Measurements from ENCODE around the gene HHATL.

HHATL gene

DNA sequence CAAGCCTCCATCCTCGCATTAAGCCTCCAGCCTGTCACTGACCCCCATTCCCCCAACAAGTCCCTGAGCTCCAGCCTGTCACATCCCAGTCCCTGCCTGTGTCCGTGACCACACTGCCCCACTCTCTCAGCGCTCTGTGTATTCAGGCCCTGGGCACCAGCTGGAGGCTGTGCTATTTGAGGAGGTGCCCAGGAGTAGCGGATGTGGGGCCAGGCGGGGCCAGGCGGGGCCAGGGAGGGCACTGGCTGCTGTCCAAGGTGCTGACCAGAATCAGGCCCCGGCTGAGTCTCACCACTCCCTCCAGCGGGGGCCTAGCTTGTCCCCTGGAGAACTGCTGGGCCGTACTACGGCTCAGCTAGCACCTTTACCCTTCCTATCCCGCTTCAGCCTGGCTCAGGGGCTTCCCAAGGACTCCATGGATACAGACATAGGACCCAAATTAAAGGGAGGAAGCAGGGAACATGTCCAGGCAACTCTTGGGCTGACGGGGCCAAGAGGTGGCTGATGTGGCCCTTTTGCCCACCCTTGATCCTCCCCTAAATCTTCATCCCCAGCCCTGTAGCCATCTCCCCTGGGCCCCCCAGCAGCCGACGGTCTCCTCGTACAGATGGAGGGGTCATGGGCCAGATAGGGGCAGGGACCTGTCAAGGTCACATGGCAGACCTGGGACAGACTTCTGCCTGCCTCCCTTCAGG, 1.1 kb downstream of the HHATL start:
- no peak overlapping the region for H3K27ac ChIP-seq
- no peak for TF ChIP-seq ZFX (IDR thresholded peaks at IDR 0.05)

DNA sequence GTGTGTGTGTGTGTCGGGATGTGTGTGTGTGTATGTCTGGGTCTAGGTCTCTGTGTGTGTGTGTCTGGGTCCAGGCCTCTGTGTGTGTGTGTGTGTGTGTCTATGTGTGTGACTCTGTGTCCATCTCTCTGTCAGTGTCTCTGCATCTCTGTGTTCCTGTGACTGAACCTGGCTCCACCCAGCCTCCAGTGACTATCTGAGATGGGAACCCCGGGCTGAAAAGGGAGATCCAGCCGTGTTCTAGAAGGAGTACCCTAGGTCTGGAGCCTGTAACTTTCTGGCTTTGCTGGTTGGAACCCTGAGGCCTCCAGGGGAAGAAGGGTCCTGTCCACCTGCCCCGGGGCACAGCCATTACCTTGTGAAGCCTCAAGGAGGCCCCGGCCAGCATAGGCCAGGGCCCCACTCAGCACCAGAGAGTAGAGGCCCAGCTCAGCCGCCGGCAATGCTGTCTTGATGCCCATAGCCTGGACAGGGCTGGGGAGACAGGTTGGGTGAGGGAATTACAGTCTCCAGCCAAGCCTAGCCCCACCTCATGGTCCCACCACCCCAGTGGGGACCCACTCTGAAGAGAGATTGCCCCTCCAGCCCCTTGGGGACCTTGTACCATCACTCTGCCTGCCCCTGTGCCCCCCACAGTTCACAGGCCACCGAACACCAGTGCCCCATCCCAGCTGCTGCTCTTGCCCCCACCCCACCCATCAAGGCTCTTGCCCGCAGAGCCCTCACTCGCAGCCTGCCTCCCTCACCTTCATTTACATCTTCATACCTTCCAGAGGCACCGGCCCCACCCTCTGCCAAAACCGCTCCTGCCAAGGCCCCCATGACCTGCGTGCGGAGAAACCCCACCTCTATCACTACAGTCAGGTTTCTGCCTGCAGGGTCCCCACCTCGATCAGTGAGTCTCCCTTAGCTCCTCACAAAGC, 2.0 kb downstream of the HHATL start:
- TF ChIP-seq, protein P1, sequence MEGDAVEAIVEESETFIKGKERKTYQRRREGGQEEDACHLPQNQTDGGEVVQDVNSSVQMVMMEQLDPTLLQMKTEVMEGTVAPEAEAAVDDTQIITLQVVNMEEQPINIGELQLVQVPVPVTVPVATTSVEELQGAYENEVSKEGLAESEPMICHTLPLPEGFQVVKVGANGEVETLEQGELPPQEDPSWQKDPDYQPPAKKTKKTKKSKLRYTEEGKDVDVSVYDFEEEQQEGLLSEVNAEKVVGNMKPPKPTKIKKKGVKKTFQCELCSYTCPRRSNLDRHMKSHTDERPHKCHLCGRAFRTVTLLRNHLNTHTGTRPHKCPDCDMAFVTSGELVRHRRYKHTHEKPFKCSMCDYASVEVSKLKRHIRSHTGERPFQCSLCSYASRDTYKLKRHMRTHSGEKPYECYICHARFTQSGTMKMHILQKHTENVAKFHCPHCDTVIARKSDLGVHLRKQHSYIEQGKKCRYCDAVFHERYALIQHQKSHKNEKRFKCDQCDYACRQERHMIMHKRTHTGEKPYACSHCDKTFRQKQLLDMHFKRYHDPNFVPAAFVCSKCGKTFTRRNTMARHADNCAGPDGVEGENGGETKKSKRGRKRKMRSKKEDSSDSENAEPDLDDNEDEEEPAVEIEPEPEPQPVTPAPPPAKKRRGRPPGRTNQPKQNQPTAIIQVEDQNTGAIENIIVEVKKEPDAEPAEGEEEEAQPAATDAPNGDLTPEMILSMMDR (conservative IDR thresholded peaks at IDR 0.05): no peak
- no peak overlapping the region for H3K27ac ChIP-seq

DNA sequence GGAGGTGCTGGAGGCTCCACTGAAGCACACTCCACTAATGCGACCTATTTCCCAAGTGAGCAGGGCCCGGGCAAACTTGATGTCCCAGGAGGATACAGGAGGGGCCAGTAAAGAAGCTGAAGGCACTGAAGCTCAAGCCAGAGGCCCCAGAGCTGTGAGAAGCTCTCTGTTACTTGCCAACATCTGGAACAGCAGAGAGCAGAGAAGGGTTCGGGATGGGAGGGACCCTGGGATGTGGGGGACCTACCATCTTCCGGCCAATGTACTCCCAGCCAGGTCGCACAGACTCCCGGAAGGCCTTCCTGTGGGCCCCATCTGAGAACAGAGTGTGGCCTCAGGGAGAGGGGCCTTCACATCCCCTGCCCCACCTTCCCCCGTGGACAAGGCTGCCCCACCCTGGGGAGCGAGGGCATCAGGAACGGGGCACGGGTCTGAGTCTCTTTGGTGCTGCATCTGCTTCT, 3.1 kb downstream of the HHATL start:
- no peak for TF ChIP-seq ZFX (IDR thresholded peaks at IDR 0.05)
- TF ChIP-seq, protein P1 (conservative IDR thresholded peaks at IDR 0.05): no peak
- H3K27ac ChIP-seq: no peak overlapping the region

DNA sequence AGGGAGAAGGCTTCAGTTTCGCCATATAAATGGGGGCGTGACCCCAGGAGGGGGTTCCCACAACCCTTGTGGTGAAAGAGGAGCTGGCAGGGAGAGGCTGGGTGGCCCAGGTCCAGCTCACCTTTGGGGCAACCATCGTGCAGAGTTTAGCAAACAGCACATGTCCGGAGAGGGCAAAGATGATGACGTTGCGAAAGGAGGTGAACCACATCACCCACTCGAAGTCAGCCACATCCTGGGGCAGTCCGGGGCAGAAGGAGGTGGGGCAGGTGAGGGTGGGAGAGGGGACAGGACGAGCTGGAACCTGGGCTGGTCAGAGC, 3.7 kb downstream of the HHATL start:
- TF ChIP-seq ZFX (IDR thresholded peaks at IDR 0.05): no peak
- TF ChIP-seq, protein P1 (conservative IDR thresholded peaks at IDR 0.05): no peak
- no peak overlapping the region for H3K27ac ChIP-seq

DNA sequence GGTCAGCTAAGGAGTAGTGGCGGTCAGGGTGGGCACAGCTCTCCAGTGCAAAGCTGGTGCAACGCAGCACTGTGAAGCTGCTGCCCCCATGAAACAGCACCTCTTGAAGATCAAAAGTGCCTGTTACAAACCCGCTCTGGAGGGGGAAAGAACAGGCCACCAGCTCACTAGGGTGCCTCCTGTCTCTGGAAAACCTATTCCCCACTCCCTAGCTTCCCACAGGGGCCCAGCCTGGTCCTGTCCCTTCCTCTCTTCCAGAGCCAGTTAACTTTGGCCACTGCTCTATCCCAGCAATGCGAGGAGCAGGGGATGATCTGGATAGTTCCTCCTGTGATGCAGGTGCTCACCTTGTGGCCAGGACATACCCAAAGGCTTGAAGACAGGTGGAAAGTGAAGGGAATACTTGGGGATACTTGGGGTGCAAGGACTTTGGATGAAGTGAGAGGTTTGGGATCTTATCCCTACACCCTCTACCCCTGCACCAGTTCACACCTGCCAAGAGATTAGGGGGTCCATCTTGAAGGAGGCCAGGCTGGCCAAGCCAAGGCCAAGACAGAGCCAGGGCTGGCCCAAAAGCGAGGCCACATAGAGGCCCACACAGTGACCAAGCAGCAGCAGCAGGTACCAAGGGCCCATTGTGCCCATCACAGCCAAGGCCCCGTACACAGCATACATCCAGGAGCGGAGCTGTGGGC, 4.2 kb downstream of the HHATL start:
- H3K27ac ChIP-seq: no peak overlapping the region
- TF ChIP-seq, protein P1 (conservative IDR thresholded peaks at IDR 0.05): no peak
- no peak for TF ChIP-seq ZFX (IDR thresholded peaks at IDR 0.05)

DNA sequence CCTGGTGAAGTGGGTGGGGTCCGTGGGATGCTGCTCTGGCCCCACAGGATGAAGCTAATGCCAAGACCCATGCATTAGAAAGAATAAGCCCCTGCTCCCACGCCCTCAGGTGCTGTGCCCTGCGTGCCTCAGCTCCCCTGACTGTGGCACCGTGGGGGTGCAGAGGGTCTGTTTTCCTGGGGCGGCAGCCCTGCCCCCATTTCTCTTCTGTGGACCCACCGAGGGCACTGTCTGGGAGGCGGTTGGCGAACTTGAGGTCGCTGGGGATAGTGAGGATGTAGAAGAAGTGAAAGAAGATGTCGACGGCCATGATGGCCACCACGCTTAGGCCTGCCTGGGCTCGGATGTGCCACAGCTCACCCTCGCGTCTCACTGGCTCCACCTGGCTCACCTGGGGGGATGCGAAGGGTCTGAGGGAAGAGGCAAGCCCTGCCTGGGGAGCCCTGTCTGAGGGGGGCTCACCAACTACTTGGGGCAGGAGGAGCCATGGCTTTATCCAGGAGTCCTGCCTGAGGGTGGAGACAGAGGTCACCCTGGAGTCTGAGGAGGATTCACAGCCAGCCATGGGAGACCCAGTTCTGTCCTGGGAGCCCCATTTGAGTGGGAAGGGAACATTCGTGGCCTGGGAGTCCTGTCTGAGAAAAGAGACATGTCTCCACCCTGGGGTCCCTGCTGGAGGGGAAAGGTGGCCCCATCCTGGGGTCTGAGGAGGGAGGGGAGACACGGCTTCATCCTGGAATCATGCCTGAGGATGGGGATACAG, 5.1 kb downstream of the HHATL start:
- TF ChIP-seq, protein P1 (conservative IDR thresholded peaks at IDR 0.05): no peak
- no peak for TF ChIP-seq ZFX (IDR thresholded peaks at IDR 0.05)
- H3K27ac ChIP-seq: no peak overlapping the region
